ENCODE results near the gene SPN.

DNA sequence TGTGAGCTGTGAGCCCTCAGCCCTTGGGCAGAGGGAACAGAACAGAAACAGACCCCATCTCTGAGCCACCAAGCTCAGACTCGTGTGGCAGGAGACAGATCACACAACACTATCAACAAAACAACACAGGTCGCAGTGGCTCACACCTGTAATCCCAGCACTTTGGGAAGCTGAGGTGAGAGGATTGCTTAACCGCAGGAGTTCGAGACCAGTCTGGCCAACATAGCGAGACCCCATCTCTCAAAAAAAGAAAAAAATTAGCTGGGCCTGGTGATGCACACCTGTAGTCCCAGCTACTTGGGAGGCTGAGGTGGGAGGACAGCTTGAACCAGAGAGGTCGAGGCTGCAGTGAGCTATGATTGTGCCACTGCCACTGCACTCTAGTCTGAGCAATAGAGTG is 10.5 kb downstream of the SPN start:
- TF ChIP-seq, protein P1, sequence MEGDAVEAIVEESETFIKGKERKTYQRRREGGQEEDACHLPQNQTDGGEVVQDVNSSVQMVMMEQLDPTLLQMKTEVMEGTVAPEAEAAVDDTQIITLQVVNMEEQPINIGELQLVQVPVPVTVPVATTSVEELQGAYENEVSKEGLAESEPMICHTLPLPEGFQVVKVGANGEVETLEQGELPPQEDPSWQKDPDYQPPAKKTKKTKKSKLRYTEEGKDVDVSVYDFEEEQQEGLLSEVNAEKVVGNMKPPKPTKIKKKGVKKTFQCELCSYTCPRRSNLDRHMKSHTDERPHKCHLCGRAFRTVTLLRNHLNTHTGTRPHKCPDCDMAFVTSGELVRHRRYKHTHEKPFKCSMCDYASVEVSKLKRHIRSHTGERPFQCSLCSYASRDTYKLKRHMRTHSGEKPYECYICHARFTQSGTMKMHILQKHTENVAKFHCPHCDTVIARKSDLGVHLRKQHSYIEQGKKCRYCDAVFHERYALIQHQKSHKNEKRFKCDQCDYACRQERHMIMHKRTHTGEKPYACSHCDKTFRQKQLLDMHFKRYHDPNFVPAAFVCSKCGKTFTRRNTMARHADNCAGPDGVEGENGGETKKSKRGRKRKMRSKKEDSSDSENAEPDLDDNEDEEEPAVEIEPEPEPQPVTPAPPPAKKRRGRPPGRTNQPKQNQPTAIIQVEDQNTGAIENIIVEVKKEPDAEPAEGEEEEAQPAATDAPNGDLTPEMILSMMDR (IDR thresholded peaks at IDR 0.05), result no peak
- TF ChIP-seq POLR2A (IDR thresholded peaks at IDR 0.05), result no peak

Measured in adrenal gland (tissue), 5 donors.